HCT116 (cell line): ENCODE data around the gene KDM6B. TPM values are rescaled to one million over a fixed set of nuclear protein-coding genes. Genes with fewer than 3 reads are reported as not detected.

Experiments used
- ATAC-seq: fragments of 200-7000 bp; cut with Tn5 transposase; 2 replicates; pipeline ENCODE4 v1.9.1; 2020; ENCODE audit warnings: mild to moderate bottlenecking, moderate library complexity
- BruUV-seq: library from RNA; stranded (reverse); fragments of 400-500 nt; replicated peaks from 2 replicates; lab custom pipeline; 2021; lab: Mats Ljungman, UMichigan
- CTCF ChIA-PET: fragments of 300-600 bp; sonication (Branson Sonifier 250); formaldehyde crosslinking; loops from one replicate; lab custom pipeline; 2021; ENCODE audit warnings: antibody characterized with exemption; lab: Charles Lee
- POLR2A ChIA-PET: fragments of 300-600, 350-600 bp; sonication (Branson Sonifier 250); formaldehyde crosslinking; loops from one replicate; lab custom pipeline; 2021; ENCODE audit warnings: antibody characterized with exemption; lab: Charles Lee
- RAD21 ChIA-PET, 2 experiments: fragments of 300-600 bp; sonication (Branson Sonifier 250); formaldehyde crosslinking; loops; one replicate each; lab custom pipeline; 2023; ENCODE audit warnings: low total read pairs in 2 of 2; ENCODE audit not compliant: uncharacterized antibody in 2 of 2, unreplicated experiment in 2 of 2, low non-redundant PET in 1 of 2; lab: Charles Lee
- DNase-seq: peaks from one replicate; pipeline ENCODE4 v3.0.0-alpha.2; 2010; ENCODE audit warnings: low read depth, low spot score
- H2AFZ ChIP-seq: fragments of 200-600 bp; shearing (Covaris generic), sonication (generic); 2 replicates; pipeline ENCODE4 v1.6.1; 2017; ENCODE audit warnings: low read depth, mixed run types, mixed read lengths, antibody characterized with exemption, low read length; ENCODE audit not compliant: poor library complexity, severe bottlenecking
- H3K27ac ChIP-seq: 2 replicates; pipeline ENCODE4 v1.5.1; 2012; ENCODE audit warnings: low read depth, low read length
- H3K27me3 ChIP-seq: fragments of 200-600 bp; sonication (generic); 2 replicates; pipeline ENCODE4 v1.6.1; 2016; ENCODE audit warnings: mixed run types, low read length, mixed read lengths; ENCODE audit not compliant: insufficient read depth
- H3K36me3 ChIP-seq, 2 experiments: fragments of 200-500 bp in 1 of 2; fragments of 200-600 bp in 1 of 2; sonication (Bioruptor generic) in 1 of 2; sonication (generic) in 1 of 2; 2 replicates each; pipeline versions ENCODE4 v1.5.1 to v1.6.1; 2014 to 2016; ENCODE audit warnings: low read length in 2 of 2, inconsistent platforms in 1 of 2, mixed read lengths in 1 of 2, mixed run types in 1 of 2; ENCODE audit not compliant: insufficient read depth in 2 of 2, control insufficient read depth in 1 of 2
- H3K4me1 ChIP-seq, 2 experiments: fragments of 200-600 bp in 1 of 2; sonication (generic) in 1 of 2; 2 replicates each; pipeline versions ENCODE4 v1.5.1 to v1.6.1; 2012 to 2017; ENCODE audit warnings: low read length in 2 of 2, inconsistent platforms in 1 of 2, mild to moderate bottlenecking in 1 of 2, mixed read lengths in 1 of 2, mixed run types in 1 of 2, moderate library complexity in 1 of 2; ENCODE audit not compliant: insufficient read depth in 2 of 2, control insufficient read depth in 1 of 2
- H3K4me2 ChIP-seq: fragments of 200-600 bp; sonication (generic); 2 replicates; pipeline ENCODE4 v1.6.1; 2017; ENCODE audit warnings: mixed run types, low read length, mixed read lengths
- H3K4me3 ChIP-seq, 2 experiments: fragments of 200-600 bp in 1 of 2; sonication (generic) in 1 of 2; replicated peaks in 1 of 2; 2 replicates each; pipeline ENCODE4 v1.5.1; 2011 to 2016; ENCODE audit warnings: low read length in 2 of 2, control low read depth in 1 of 2, low read depth in 1 of 2, mild to moderate bottlenecking in 1 of 2, mixed read lengths in 1 of 2, mixed run types in 1 of 2
- H3K79me2 ChIP-seq: fragments of 200-600 bp; sonication (generic); 2 replicates; pipeline ENCODE4 v1.6.1; 2017; ENCODE audit warnings: mild to moderate bottlenecking, mixed run types, low read length, moderate library complexity, mixed read lengths; ENCODE audit not compliant: insufficient read depth
- H3K9ac ChIP-seq: fragments of 200-600 bp; sonication (generic); 2 replicates; pipeline ENCODE4 v1.6.1; 2016; ENCODE audit warnings: low read length, mixed read lengths
- H3K9me2 ChIP-seq: fragments of 200-600 bp; sonication (generic), shearing (Covaris generic); 2 replicates; pipeline ENCODE4 v1.6.1; 2017; ENCODE audit warnings: mixed run types, mild to moderate bottlenecking, moderate library complexity; ENCODE audit not compliant: insufficient read depth
- H3K9me3 ChIP-seq, 2 experiments: fragments of 200-500 bp in 1 of 2; fragments of 200-600 bp in 1 of 2; sonication (Bioruptor generic) in 1 of 2; sonication (generic) in 1 of 2; 2 replicates each; pipeline ENCODE4 v1.6.1; 2014 to 2017; ENCODE audit warnings: low read length in 2 of 2, mixed read lengths in 2 of 2, inconsistent platforms in 1 of 2, low read depth in 1 of 2, mild to moderate bottlenecking in 1 of 2, mixed run types in 1 of 2, moderate library complexity in 1 of 2; ENCODE audit not compliant: control insufficient read depth in 1 of 2, insufficient read depth in 1 of 2
- H4K20me1 ChIP-seq: fragments of 200-600 bp; sonication (generic), shearing (Covaris generic); 2 replicates; pipeline ENCODE4 v1.6.1; 2017; ENCODE audit warnings: mixed run types, mild to moderate bottlenecking, moderate library complexity; ENCODE audit not compliant: insufficient read depth
- CBX3 ChIP-seq: IDR thresholded peaks from 2 replicates; pipeline ENCODE4 v1.6.1; 2012; ENCODE audit warnings: low read depth
- CTCF ChIP-seq, 3 experiments: fragments of 200-600 bp in 1 of 3; sonication (generic) in 1 of 3; IDR thresholded peaks in 2 of 3; conservative IDR thresholded peaks in 1 of 3; 2 replicates each; pipeline ENCODE4 v1.5.1; 2012 to 2017; ENCODE audit warnings: low read depth in 2 of 3, low read length in 2 of 3, antibody characterized with exemption in 1 of 3, borderline replicate concordance in 1 of 3, control low read depth in 1 of 3, mild to moderate bottlenecking in 1 of 3, mixed read lengths in 1 of 3, mixed run types in 1 of 3, moderate library complexity in 1 of 3; ENCODE audit not compliant: insufficient read depth in 1 of 3
- EGR1 ChIP-seq: IDR thresholded peaks from 2 replicates; pipeline ENCODE4 v1.6.1; 2012; ENCODE audit warnings: low read depth
- ELF1 ChIP-seq: IDR thresholded peaks from 2 replicates; pipeline ENCODE4 v1.6.1; 2012; ENCODE audit warnings: low read depth, borderline replicate concordance
- FOSL1 ChIP-seq: IDR thresholded peaks from 2 replicates; pipeline ENCODE4 v1.6.1; 2012; ENCODE audit warnings: low read depth
- JUND ChIP-seq: IDR thresholded peaks from 2 replicates; pipeline ENCODE4 v1.6.1; 2012
- MAX ChIP-seq: IDR thresholded peaks from 2 replicates; pipeline ENCODE4 v1.6.1; 2012
- POLR2A ChIP-seq: IDR thresholded peaks from 2 replicates; pipeline ENCODE4 v1.7.0; 2011; ENCODE audit warnings: borderline replicate concordance; ENCODE audit not compliant: insufficient read depth, insufficient read length; ENCODE audit errors: extremely low read depth
- POLR2AphosphoS5 ChIP-seq: IDR thresholded peaks from 2 replicates; pipeline ENCODE4 v1.6.1; 2011; ENCODE audit warnings: mild to moderate bottlenecking, low read depth, low read length, moderate library complexity
- RAD21 ChIP-seq: IDR thresholded peaks from 2 replicates; pipeline ENCODE4 v1.6.1; 2012; ENCODE audit warnings: low read depth, mild to moderate bottlenecking
- REST ChIP-seq: IDR thresholded peaks from 2 replicates; pipeline ENCODE4 v1.6.1; 2012; ENCODE audit warnings: low read depth
- SIN3A ChIP-seq: IDR thresholded peaks from 2 replicates; pipeline ENCODE4 v1.6.1; 2012; ENCODE audit warnings: low read depth
- SRF ChIP-seq: IDR thresholded peaks from 2 replicates; pipeline ENCODE4 v1.6.1; 2012; ENCODE audit warnings: low read depth
- TCF7L2 ChIP-seq: IDR thresholded peaks from 2 replicates; pipeline ENCODE4 v1.7.0; 2011; ENCODE audit warnings: borderline replicate concordance, inconsistent platforms; ENCODE audit not compliant: insufficient read depth, insufficient read length; ENCODE audit errors: extremely low read depth
- YY1 ChIP-seq: IDR thresholded peaks from 2 replicates; pipeline ENCODE4 v1.6.1; 2011; ENCODE audit warnings: low read length, low read depth, moderate library complexity, mild to moderate bottlenecking; ENCODE audit not compliant: insufficient replicate concordance; ENCODE audit errors: extremely low read depth
- ZBTB33 ChIP-seq: IDR thresholded peaks from 2 replicates; pipeline ENCODE4 v1.6.1; 2011; ENCODE audit warnings: mild to moderate bottlenecking, low read length, moderate library complexity; ENCODE audit not compliant: insufficient replicate concordance; ENCODE audit errors: extremely low read depth
- ZFX ChIP-seq: fragments of 450-650 bp; IDR thresholded peaks from 2 replicates; pipeline ENCODE4 v1.6.1; 2017
- ZNF274 ChIP-seq: fragments of 200-500 bp; sonication (Bioruptor generic); IDR thresholded peaks from 2 replicates; pipeline ENCODE4 v1.6.1; 2014; ENCODE audit warnings: mild to moderate bottlenecking, low read depth, low read length, inconsistent platforms
- intact Hi-C: fragments of 100-400 bp; cut with micrococcal nuclease; formaldehyde crosslinking; loops from 2 replicates; pipeline ENCODE4 v1.10.0; 2022
- total RNA-seq: library from RNA; stranded (reverse); gene quantifications from one replicate; pipeline ENCODE4 v1.2.1, GENCODE V29; 2021; ENCODE audit not compliant: unreplicated experiment

KDM6B gene
- total RNA-seq, 1 experiment from 2014 or later, result 42.1 TPM

- no peaks in the 10 kb centered on the region for H3K36me3 ChIP-seq
- CTCF ChIA-PET, result interaction anchor here (0.7 to 1.9 kb wide), 13 partner anchors 9 to 252 kb away, joined by 3 to 25 read pairs (median 5); partner anchors contain the start of genes CYB5D1, MPDU1 and NAA38
- DNase-seq (peak; percentile 98), ATAC-seq (peak; percentile 69)
- H3K79me2 ChIP-seq, result peaks cover 16% of the 10 kb centered on the region
- peak overlapping the region; percentile 74 to 82 for H3K4me3 ChIP-seq
- peaks cover 32 to 64% of the 10 kb centered on the region in 2 experiments for H3K4me1 ChIP-seq
- BruUV-seq, result no TSS peak
- no peak overlapping the region for H2AFZ ChIP-seq
- H3K9me2 ChIP-seq, result no peaks in the 10 kb centered on the region
- H3K27me3 ChIP-seq, result no peaks in the 10 kb centered on the region
- intact Hi-C loops, result loop anchor here (1.0 to 5.0 kb wide), 4 partner anchors 8 to 253 kb away; partner anchors contain the start of genes MPDU1 and NAA38
- H3K27ac ChIP-seq, result peak overlapping the region; percentile 98
- no peaks in the 10 kb centered on the region for H3K9me3 ChIP-seq
- H3K4me2 ChIP-seq, result peak overlapping the region; percentile 99
- H3K9ac ChIP-seq, result peak overlapping the region; percentile 97
- RAD21 ChIA-PET, result interaction anchor here (0.6 to 1.3 kb wide), 3 partner anchors 10 to 22 kb away, joined by 3 to 6 read pairs (median 4); partner anchors contain the start of gene NAA38 (in 1 of the 2)
- POLR2A ChIA-PET, result interaction anchor here (0.5 to 3.9 kb wide), 7 partner anchors 8 to 569 kb away, joined by 3 to 22 read pairs (median 7); partner anchors contain the start of genes CYB5D1 and NAA38
- H4K20me1 ChIP-seq, result no peaks in the 10 kb centered on the region
- no peak for TF ChIP-seq SIN3A
- TF ChIP-seq FOSL1, result no peak
- no peak for TF ChIP-seq JUND
- TF ChIP-seq POLR2AphosphoS5, result peak; percentile 76
- TF ChIP-seq ZBTB33, result no peak
- no peak for TF ChIP-seq CBX3
- no peak for TF ChIP-seq MAX
- TF ChIP-seq YY1, result peak; percentile 47
- peak; percentile 47 for TF ChIP-seq TCF7L2
- no peak for TF ChIP-seq SRF
- no peak for TF ChIP-seq ZNF274
- TF ChIP-seq ELF1, result no peak
- TF ChIP-seq ZFX, result no peak
- TF ChIP-seq REST, result no peak
- TF ChIP-seq POLR2A, result peak; percentile 60
- peak in 2 of 3 experiments; percentile 70 to 85; a peak in 4 of 6 replicates for TF ChIP-seq CTCF (IDR thresholded peaks at IDR 0.05 in 2 of 3, conservative IDR thresholded peaks at IDR 0.05 in 1 of 3; ENCODE audit: borderline replicate concordance in 1 of 3, insufficient read depth in 1 of 3, low read depth in 2 of 3, low read length in 2 of 3)
- TF ChIP-seq RAD21, result no peak
- TF ChIP-seq EGR1, result no peak
These were observed 1.2 kb downstream of the KDM6B start for GRCh38 chr17:7834957-7835813.
